Body of pancreas (tissue), 4 donors: Measurements from ENCODE around the gene FAM8A1.

Experiments
- CTCF ChIP-seq, 7 experiments: fragments of 450-650 bp in 4 of 7; fragments of 200-600 bp in 3 of 7; sonication (generic) in 3 of 7; IDR thresholded peaks; one replicate each; pipeline ENCODE4 v1.5.1; 2016 to 2019; ENCODE audit warnings: antibody characterized with exemption in 7 of 7
- POLR2A ChIP-seq, 3 donors: fragments of 450-650 bp; IDR thresholded peaks; one replicate each; pipeline ENCODE4 v1.6.1; 2016; ENCODE audit warnings: antibody characterized with exemption in 3 of 3, mild to moderate bottlenecking in 2 of 3

- TF ChIP-seq CTCF (IDR thresholded peaks at IDR 0.05) (no peak), POLR2A (IDR thresholded peaks at IDR 0.05) (no peak)
Observed at GRCh38 chr6:17593246-17593645, 6.9 kb upstream of the FAM8A1 start.
